Ascending aorta (tissue), 2 donors: ENCODE results near the gene ZYG11B. TPM values are rescaled to one million over a fixed set of nuclear protein-coding genes. Genes with fewer than 3 reads are reported as not detected.

ENCODE experiments used
- DNase-seq, 2 donors: peaks; one replicate each; pipeline ENCODE4 v3.0.0-alpha.2; 2019; ENCODE audit warnings: low spot score in 2 of 2
- H3K27ac ChIP-seq, 2 donors: fragments of 200-600 bp; sonication (generic); one replicate each; pipeline ENCODE4 v1.5.1; 2016 to 2017; ENCODE audit warnings: mild to moderate bottlenecking in 1 of 2
- H3K27me3 ChIP-seq: fragments of 200-600 bp; sonication (generic); one replicate; pipeline ENCODE4 v1.5.1; 2017
- H3K36me3 ChIP-seq, 2 donors: fragments of 200-600 bp; sonication (generic); one replicate each; pipeline ENCODE4 v1.5.1; 2016
- H3K4me1 ChIP-seq, 2 donors: fragments of 200-600 bp; sonication (generic); one replicate each; pipeline ENCODE4 v1.5.1; 2016 to 2017; ENCODE audit warnings: mild to moderate bottlenecking in 1 of 2
- H3K4me3 ChIP-seq, 2 donors: fragments of 200-600 bp; sonication (generic); one replicate each; pipeline ENCODE4 v1.5.1; 2016 to 2017; ENCODE audit warnings: mild to moderate bottlenecking in 1 of 2
- H3K9me3 ChIP-seq, 2 donors: fragments of 200-600 bp; sonication (generic); one replicate each; pipeline ENCODE4 v1.5.1; 2016
- CTCF ChIP-seq, 3 experiments: fragments of 200-600 bp in 2 of 3; fragments of 450-650 bp in 1 of 3; sonication (generic) in 2 of 3; IDR thresholded peaks; one replicate each; pipeline ENCODE4 v1.5.1; 2016 to 2019; ENCODE audit warnings: antibody characterized with exemption in 3 of 3, mild to moderate bottlenecking in 1 of 3, moderate library complexity in 1 of 3
- intact Hi-C: fragments of 100-400 bp; cut with DNase I; formaldehyde crosslinking; loops from one replicate; pipeline ENCODE4 v1.15.1; 2023
- total RNA-seq: library from RNA; depleted of rRNA; stranded (reverse); fragments of >200 nt; gene quantifications from one replicate; pipeline ENCODE4 v1.1.0, GENCODE V29; 2016

ZYG11B gene
- total RNA-seq, 1 donor from 2014 or later, result 17.5 TPM

GRCh38 chr1:52751589-52752483, 25.6 kb downstream of the ZYG11B start:
- intact Hi-C loops, result no loop called here
- no peak overlapping the region for H3K27ac ChIP-seq
- no peak for DNase-seq
- TF ChIP-seq CTCF (IDR thresholded peaks at IDR 0.05), result no peak
- peaks cover 0 to 19% of the 10 kb centered on the region in 2 donors for H3K4me1 ChIP-seq
- no peaks in the 10 kb centered on the region for H3K36me3 ChIP-seq
- H3K4me3 ChIP-seq, result no peak overlapping the region
- H3K27me3 ChIP-seq, result no peaks in the 10 kb centered on the region
- H3K9me3 ChIP-seq, result no peaks in the 10 kb centered on the region

- H3K27me3 ChIP-seq, result no peaks in the 10 kb centered on the region
These were observed 26.2 kb downstream of the ZYG11B start for GRCh38 chr1:52752484-52752826.

GRCh38 chr1:52753169-52753568, 26.9 kb downstream of the ZYG11B start:
- TF ChIP-seq CTCF (IDR thresholded peaks at IDR 0.05), result no peak
- Histone ChIP-seq H3K4me3 (no peak overlapping the region), H3K27ac (no peak overlapping the region), H3K4me1 (peaks cover 0 to 19% of the 10 kb centered on the region in 2 donors), H3K9me3 (no peaks in the 10 kb centered on the region), H3K27me3 (no peaks in the 10 kb centered on the region), H3K36me3 (peaks cover 8 to 12% of the 10 kb centered on the region in 2 donors)
- DNase-seq, result no peak
- intact Hi-C loops, result no loop called here

More at GRCh38 chr1:52752484-52752826, 26.2 kb downstream of the ZYG11B start:
- Histone ChIP-seq H3K4me3 (no peak overlapping the region), H3K9me3 (no peaks in the 10 kb centered on the region), H3K36me3 (peaks cover 2 to 5% of the 10 kb centered on the region in 2 donors), H3K4me1 (peaks cover 0 to 19% of the 10 kb centered on the region in 2 donors), H3K27ac (no peak overlapping the region)
- intact Hi-C loops, result no loop called here
- TF ChIP-seq CTCF (IDR thresholded peaks at IDR 0.05), result no peak
- DNase-seq, result no peak

GRCh38 chr1:52756020-52756419, 29.8 kb downstream of the ZYG11B start:
- H3K4me3 ChIP-seq, result no peak overlapping the region
- peaks cover 17 to 22% of the 10 kb centered on the region in 2 donors for H3K36me3 ChIP-seq
- no peak overlapping the region for H3K27ac ChIP-seq
- no peak for DNase-seq
- no peaks in the 10 kb centered on the region for H3K9me3 ChIP-seq
- intact Hi-C loops, result no loop called here
- H3K27me3 ChIP-seq, result no peaks in the 10 kb centered on the region
- TF ChIP-seq CTCF (IDR thresholded peaks at IDR 0.05), result no peak
- peaks cover 0 to 13% of the 10 kb centered on the region in 2 donors for H3K4me1 ChIP-seq

- no peaks in the 10 kb centered on the region for H3K9me3 ChIP-seq
- no peaks in the 10 kb centered on the region for H3K27me3 ChIP-seq
- intact Hi-C loops, result no loop called here
- TF ChIP-seq CTCF (IDR thresholded peaks at IDR 0.05), result no peak
- H3K4me3 ChIP-seq, result no peak overlapping the region
- no peak overlapping the region for H3K27ac ChIP-seq
- H3K36me3 ChIP-seq, result peaks cover 17 to 22% of the 10 kb centered on the region in 2 donors
- no peak for DNase-seq
- no peaks in the 10 kb centered on the region for H3K4me1 ChIP-seq
These were observed 33.7 kb downstream of the ZYG11B start for GRCh38 chr1:52759908-52760307.
